HepG2 (cell line): ENCODE results near the gene EXOC7.

Experiments
- BRD4 ChIP-seq: sonication (generic); formaldehyde crosslinking; IDR thresholded peaks from 2 replicates; pipeline ENCODE4 v1.4.0; 2020; ENCODE audit warnings: missing genetic modification reagents
- IRF2 ChIP-seq: IDR thresholded peaks from 2 replicates; pipeline ENCODE4 v1.6.1; 2018; ENCODE audit warnings: missing genetic modification reagents, missing compliant biosample characterization
- KDM5A ChIP-seq: fragments of 200-600 bp; sonication (generic); IDR thresholded peaks from 2 replicates; pipeline ENCODE4 v1.7.0; 2018; ENCODE audit warnings: antibody characterized with exemption, mild to moderate bottlenecking, low read length, borderline replicate concordance
- KLF13 ChIP-seq: sonication (generic); formaldehyde crosslinking; IDR thresholded peaks from 2 replicates; pipeline ENCODE4 v1.4.0; 2020; ENCODE audit warnings: mild to moderate bottlenecking, missing genetic modification reagents
- MXI1 ChIP-seq: IDR thresholded peaks from 3 replicates; pipeline ENCODE4 v1.6.1; 2012; ENCODE audit warnings: low read depth, low read length, inconsistent platforms, borderline replicate concordance
- SUZ12 ChIP-seq: fragments of 150-350 bp; IDR thresholded peaks from 2 replicates; pipeline ENCODE4 v1.6.1; 2014; ENCODE audit warnings: low read depth, low read length
- ZFYVE20 ChIP-seq: sonication (generic); formaldehyde crosslinking; IDR thresholded peaks from 2 replicates; pipeline ENCODE4 v1.8.0; 2023; ENCODE audit warnings: low read depth, mild to moderate bottlenecking, moderate library complexity, missing genetic modification reagents, borderline replicate concordance
- ZMYM2 ChIP-seq: sonication (generic); formaldehyde crosslinking; IDR thresholded peaks from 2 replicates; pipeline ENCODE4 v1.8.0; 2022; ENCODE audit warnings: mild to moderate bottlenecking, missing genetic modification reagents
- ZNF75D ChIP-seq: sonication (generic); formaldehyde crosslinking; IDR thresholded peaks from 2 replicates; pipeline ENCODE4 v1.8.1; 2023; ENCODE audit warnings: missing genetic modification reagents, mild to moderate bottlenecking, borderline replicate concordance

DNA sequence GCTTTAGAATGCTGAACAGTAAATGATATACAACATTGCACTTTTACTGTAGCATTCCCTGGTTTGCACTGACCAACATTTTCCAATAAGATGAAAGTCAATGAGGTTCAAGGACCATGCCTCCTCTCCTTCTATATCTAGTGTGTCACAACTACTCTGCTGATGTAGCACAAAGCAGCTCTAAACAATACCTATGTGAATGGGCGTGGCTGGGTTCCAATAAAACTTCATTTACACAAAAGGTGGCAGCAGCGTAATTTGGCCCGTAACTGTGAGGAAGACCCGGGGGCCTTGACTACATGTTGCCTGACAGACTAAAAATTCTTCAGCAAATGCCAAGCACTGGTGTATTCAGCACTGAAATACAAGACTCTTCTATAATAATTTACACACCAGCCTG lies 37.8 kb downstream of the EXOC7 start:
- TF ChIP-seq MXI1 = no peak
- no peak for TF ChIP-seq ZNF75D (CRISPR knock-in tag)
- no peak for TF ChIP-seq SUZ12
- no peak for TF ChIP-seq KLF13 (CRISPR knock-in tag)
- no peak for TF ChIP-seq ZMYM2 (CRISPR knock-in tag)
- no peak for TF ChIP-seq ZFYVE20 (CRISPR knock-in tag)
- no peak for TF ChIP-seq BRD4 (CRISPR knock-in tag)
- no peak for TF ChIP-seq KDM5A
- no peak for TF ChIP-seq IRF2 (CRISPR knock-in tag)
